WERI-Rb-1 (cell line): ENCODE results near the gene LRRC8C.
"Not testable (repeated sequence)": the region's sequence is repeated elsewhere in the genome, so short reads cannot be mapped to it uniquely, and the experiment has no call there.

Experiments
- DNase-seq: peaks from one replicate; pipeline ENCODE4 v3.0.0-alpha.2; 2020
- H3K27ac ChIP-seq: fragments of 250-450 bp; sonication (Bioruptor Pico); 2 replicates; pipeline ENCODE4 v1.5.1; 2020; ENCODE audit warnings: mild to moderate bottlenecking, moderate library complexity
- H3K27me3 ChIP-seq: fragments of 250-450 bp; sonication (Bioruptor Pico); 2 replicates; pipeline ENCODE4 v1.5.1; 2021; ENCODE audit warnings: mild to moderate bottlenecking, low read depth, moderate library complexity; ENCODE audit not compliant: insufficient read depth, severe bottlenecking
- H3K36me3 ChIP-seq: fragments of 250-450 bp; sonication (Bioruptor Pico); 2 replicates; pipeline ENCODE4 v1.5.1; 2020; ENCODE audit warnings: mild to moderate bottlenecking, moderate library complexity
- H3K4me3 ChIP-seq: 2 replicates; pipeline ENCODE4 v1.5.1; 2011; ENCODE audit warnings: low read depth, mild to moderate bottlenecking, control low read depth, low read length
- H3K9me3 ChIP-seq: fragments of 250-450 bp; sonication (Bioruptor Pico); 2 replicates; pipeline ENCODE4 v1.5.1; 2021; ENCODE audit warnings: mild to moderate bottlenecking, moderate library complexity; ENCODE audit not compliant: severe bottlenecking
- TF ChIP-seq, protein P1 (sequence below): IDR thresholded peaks from 2 replicates; pipeline ENCODE4 v1.5.1; 2011; ENCODE audit warnings: low read depth, mild to moderate bottlenecking, control low read depth, inconsistent platforms, low read length

The LRRC8C gene

GRCh38 chr1:89627596-89627962 lies 5.3 kb upstream of the LRRC8C start:
- TF ChIP-seq, protein P1, sequence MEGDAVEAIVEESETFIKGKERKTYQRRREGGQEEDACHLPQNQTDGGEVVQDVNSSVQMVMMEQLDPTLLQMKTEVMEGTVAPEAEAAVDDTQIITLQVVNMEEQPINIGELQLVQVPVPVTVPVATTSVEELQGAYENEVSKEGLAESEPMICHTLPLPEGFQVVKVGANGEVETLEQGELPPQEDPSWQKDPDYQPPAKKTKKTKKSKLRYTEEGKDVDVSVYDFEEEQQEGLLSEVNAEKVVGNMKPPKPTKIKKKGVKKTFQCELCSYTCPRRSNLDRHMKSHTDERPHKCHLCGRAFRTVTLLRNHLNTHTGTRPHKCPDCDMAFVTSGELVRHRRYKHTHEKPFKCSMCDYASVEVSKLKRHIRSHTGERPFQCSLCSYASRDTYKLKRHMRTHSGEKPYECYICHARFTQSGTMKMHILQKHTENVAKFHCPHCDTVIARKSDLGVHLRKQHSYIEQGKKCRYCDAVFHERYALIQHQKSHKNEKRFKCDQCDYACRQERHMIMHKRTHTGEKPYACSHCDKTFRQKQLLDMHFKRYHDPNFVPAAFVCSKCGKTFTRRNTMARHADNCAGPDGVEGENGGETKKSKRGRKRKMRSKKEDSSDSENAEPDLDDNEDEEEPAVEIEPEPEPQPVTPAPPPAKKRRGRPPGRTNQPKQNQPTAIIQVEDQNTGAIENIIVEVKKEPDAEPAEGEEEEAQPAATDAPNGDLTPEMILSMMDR, result no peak
- Histone ChIP-seq H3K9me3 (no peaks in the 10 kb centered on the region), H3K4me3 (no peak overlapping the region), H3K36me3 (no peaks in the 10 kb centered on the region), H3K27me3 (no peaks in the 10 kb centered on the region), H3K27ac (no peak overlapping the region)
- DNase-seq, result no peak

- TF ChIP-seq, protein P1, result no peak
- Histone ChIP-seq H3K9me3 (no peaks in the 10 kb centered on the region), H3K4me3 (no peak overlapping the region), H3K27me3 (no peaks in the 10 kb centered on the region), H3K36me3 (no peaks in the 10 kb centered on the region; the same call in 1 of the 2 replicates), H3K27ac (no peak overlapping the region)
- no peak for DNase-seq
These were observed 3.8 kb upstream of the LRRC8C start for GRCh38 chr1:89629146-89629545.

DNA sequence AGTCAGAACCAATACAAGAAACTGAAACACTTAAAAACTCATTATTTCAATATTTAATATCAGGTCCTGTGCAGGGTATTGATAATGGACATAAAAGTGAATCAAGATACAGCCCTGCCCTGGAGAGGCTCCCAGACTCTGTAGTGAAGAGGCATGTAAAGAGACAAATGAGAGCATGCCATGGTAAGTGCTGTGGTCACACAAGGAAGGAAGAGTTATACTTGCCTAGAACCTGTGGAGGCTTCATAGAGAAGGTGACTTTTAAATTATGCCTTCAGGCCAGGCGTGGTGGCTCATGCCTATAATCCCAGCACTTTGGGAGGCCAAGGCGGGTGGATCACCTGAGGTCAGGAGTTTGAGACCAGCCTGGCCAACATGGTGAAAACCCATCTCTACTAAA lies 3.3 kb upstream of the LRRC8C start:
- not testable (repeated sequence) for H3K27ac ChIP-seq, H3K4me3 ChIP-seq, H3K27me3 ChIP-seq, H3K9me3 ChIP-seq, H3K36me3 ChIP-seq, DNase-seq

DNA sequence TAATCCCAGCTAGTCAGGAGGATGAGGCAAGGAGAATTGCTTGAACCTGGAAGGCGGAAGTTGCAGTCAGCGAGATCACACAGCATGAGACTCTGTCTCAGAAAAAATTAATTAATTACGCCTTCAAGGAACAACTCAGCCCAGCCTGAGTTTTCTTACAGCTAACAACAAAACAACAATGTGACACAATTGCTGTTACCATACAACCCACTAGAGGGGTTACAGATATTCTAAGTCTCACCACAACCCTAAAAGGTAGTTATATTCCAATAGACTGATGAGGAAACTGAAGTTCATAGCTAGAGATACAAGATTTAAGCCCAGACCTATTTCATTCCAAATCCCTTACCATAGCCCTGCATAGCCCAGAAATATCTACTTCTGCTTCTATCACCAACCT lies 2.9 kb upstream of the LRRC8C start:
- no peaks in the 10 kb centered on the region; the same call in 1 of the 2 replicates for H3K36me3 ChIP-seq
- no peak overlapping the region for H3K27ac ChIP-seq
- H3K4me3 ChIP-seq, result no peak overlapping the region
- H3K9me3 ChIP-seq, result no peaks in the 10 kb centered on the region
- H3K27me3 ChIP-seq, result no peaks in the 10 kb centered on the region
- TF ChIP-seq, protein P1, result no peak
- DNase-seq, result no peak

- peak; percentile 40 for DNase-seq
- Histone ChIP-seq H3K27ac (peak overlapping the region; percentile 58), H3K27me3 (no peaks in the 10 kb centered on the region), H3K36me3 (no peaks in the 10 kb centered on the region; the same call in 1 of the 2 replicates), H3K9me3 (no peaks in the 10 kb centered on the region), H3K4me3 (peak overlapping the region; percentile 85)
- TF ChIP-seq, protein P1, result no peak
These were observed 884 bp upstream of the LRRC8C start for GRCh38 chr1:89631816-89632656.

- TF ChIP-seq, protein P1, result no peak
- H3K27ac ChIP-seq, result peak overlapping the region; percentile 68
- DNase-seq, result peak; percentile 68
- H3K27me3 ChIP-seq, result no peaks in the 10 kb centered on the region
- H3K9me3 ChIP-seq, result no peaks in the 10 kb centered on the region
- H3K36me3 ChIP-seq, result no peaks in the 10 kb centered on the region; the same call in 1 of the 2 replicates
- H3K4me3 ChIP-seq, result peak overlapping the region; percentile 85
These were observed 404 bp downstream of the LRRC8C start for GRCh38 chr1:89633248-89633799.
